Measurements from ENCODE around the gene FICD. TPM values are rescaled to one million over a fixed set of nuclear protein-coding genes. Genes with fewer than 3 reads are reported as not detected.

Gene FICD
- total RNA-seq = 4.2 TPM
- long read RNA-seq, transcript FICD-204 (3 exons, 3,347 nt) = major isoform, 8 of 9 reads
- long read RNA-seq, partial matches to known transcripts = 0 of 9 reads
- long read RNA-seq, other reads (novel, unspliced or antisense) = 0 of 9 reads

DNA sequence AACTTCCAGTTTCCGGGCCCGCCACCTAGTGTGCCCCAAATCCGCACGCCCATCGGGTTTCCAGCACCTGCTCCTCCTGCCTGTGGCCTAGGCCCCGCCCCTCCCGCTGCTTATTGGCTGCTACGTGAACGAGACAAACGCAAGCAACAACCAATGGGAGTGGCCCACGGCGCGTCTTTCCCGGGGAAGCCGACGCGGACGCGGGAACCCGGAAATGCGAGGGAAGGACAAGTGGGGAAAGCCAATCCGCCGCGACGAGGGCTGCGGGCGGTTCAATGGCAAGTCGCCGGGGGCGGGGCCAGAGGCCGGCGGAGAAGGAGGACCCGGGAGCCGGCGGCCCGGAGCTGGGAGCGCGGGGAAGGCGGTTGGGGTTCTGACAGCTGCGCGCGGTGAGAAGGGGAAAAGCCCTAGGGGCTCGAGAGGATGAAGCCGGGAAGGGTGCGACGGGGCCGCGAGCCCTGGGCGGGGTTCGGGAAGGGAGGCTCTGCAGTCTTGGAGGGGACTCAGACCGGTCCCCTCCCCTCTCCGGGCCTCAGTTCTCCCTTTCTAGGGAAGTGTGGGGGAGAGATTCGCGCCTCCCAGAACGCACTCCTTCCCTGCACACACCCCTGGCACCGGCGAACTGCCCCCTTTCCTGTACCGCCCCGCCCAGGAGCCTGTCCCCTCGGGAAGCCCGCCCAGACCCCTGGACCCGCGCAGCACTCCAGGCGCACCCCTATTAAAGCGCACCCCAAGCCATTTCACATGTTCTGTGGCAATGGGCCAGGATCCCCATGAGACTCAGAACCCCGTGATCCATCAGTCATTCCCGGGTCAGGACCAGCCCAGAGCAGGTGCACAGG is at the start of gene FICD:
TSS of gene FICD (plus strand) at position 305 of the 842 bp plus-strand sequence. CDS start 1,696 bp downstream, outside the sequence.
- peak within 1 kb of the TSS; percentile 80 for H3K27ac ChIP-seq (replicated peaks)
- intact Hi-C loops (cut with micrococcal nuclease) = no loop called here
- peak within 1 kb of the TSS; percentile 98 for H3K4me3 ChIP-seq
- no peaks in the 10 kb centered on the region for H3K27me3 ChIP-seq (ENCODE audit: low read depth)
- H3K4me1 ChIP-seq = peaks cover 20% of the 10 kb centered on the region
- no peaks in the 10 kb centered on the region for H3K9me3 ChIP-seq (replicated peaks)
- peak; percentile 100 for DNase-seq
- H3K36me3 ChIP-seq = peaks cover 29% of the 10 kb centered on the region
- TF ChIP-seq, protein P1, sequence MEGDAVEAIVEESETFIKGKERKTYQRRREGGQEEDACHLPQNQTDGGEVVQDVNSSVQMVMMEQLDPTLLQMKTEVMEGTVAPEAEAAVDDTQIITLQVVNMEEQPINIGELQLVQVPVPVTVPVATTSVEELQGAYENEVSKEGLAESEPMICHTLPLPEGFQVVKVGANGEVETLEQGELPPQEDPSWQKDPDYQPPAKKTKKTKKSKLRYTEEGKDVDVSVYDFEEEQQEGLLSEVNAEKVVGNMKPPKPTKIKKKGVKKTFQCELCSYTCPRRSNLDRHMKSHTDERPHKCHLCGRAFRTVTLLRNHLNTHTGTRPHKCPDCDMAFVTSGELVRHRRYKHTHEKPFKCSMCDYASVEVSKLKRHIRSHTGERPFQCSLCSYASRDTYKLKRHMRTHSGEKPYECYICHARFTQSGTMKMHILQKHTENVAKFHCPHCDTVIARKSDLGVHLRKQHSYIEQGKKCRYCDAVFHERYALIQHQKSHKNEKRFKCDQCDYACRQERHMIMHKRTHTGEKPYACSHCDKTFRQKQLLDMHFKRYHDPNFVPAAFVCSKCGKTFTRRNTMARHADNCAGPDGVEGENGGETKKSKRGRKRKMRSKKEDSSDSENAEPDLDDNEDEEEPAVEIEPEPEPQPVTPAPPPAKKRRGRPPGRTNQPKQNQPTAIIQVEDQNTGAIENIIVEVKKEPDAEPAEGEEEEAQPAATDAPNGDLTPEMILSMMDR (IDR thresholded peaks at IDR 0.05; ENCODE audit: borderline replicate concordance) = no peak

DNA sequence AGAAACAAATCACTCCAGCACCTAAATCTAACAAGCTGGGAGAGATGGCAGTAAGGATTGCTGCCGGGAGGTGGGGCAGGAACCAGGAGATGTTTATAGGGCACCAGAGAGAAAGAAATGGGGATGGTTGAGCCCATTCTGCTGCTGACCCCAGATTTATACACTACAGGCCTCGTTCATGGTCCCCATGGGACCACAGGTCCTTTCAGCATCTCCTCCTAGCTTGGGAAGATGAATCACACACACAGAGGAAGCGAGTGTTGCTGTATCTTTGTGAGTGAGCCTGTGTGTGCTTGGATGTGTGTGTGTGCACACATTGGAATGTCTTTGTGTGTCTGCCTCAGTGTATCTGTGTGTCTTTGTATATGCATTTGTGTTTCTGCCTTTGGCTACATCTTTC is 49.7 kb upstream of the FICD start:
- no peak for DNase-seq
- Histone ChIP-seq H3K4me3 (no peak overlapping the region), H3K27me3 (ENCODE audit: low read depth) (peaks cover 95% of the 10 kb centered on the region), H3K9me3 (replicated peaks) (no peaks in the 10 kb centered on the region), H3K27ac (replicated peaks) (no peak overlapping the region), H3K36me3 (no peaks in the 10 kb centered on the region), H3K4me1 (no peaks in the 10 kb centered on the region)
- intact Hi-C loops (cut with micrococcal nuclease) = no loop called here
- TF ChIP-seq, protein P1 (IDR thresholded peaks at IDR 0.05; ENCODE audit: borderline replicate concordance) = no peak

- no peak for DNase-seq
- Histone ChIP-seq H3K4me3 (no peak overlapping the region), H3K27ac (replicated peaks) (no peak overlapping the region), H3K36me3 (no peaks in the 10 kb centered on the region), H3K4me1 (no peaks in the 10 kb centered on the region), H3K27me3 (ENCODE audit: low read depth) (peaks cover 96% of the 10 kb centered on the region), H3K9me3 (replicated peaks) (no peaks in the 10 kb centered on the region)
- TF ChIP-seq, protein P1 (IDR thresholded peaks at IDR 0.05; ENCODE audit: borderline replicate concordance) = no peak
- intact Hi-C loops (cut with micrococcal nuclease) = no loop called here
Observed at GRCh38 chr12:108468196-108468968, 46.7 kb upstream of the FICD start.

- Histone ChIP-seq H3K27me3 (ENCODE audit: low read depth) (peaks cover 71% of the 10 kb centered on the region), H3K27ac (replicated peaks) (no peak overlapping the region), H3K9me3 (replicated peaks) (no peaks in the 10 kb centered on the region), H3K36me3 (no peaks in the 10 kb centered on the region), H3K4me3 (no peak overlapping the region), H3K4me1 (no peaks in the 10 kb centered on the region)
- DNase-seq = no peak
- TF ChIP-seq, protein P1 (IDR thresholded peaks at IDR 0.05; ENCODE audit: borderline replicate concordance) = no peak
- intact Hi-C loops (cut with micrococcal nuclease) = no loop called here
Observed at GRCh38 chr12:108473400-108474055, 41.5 kb upstream of the FICD start.

DNA sequence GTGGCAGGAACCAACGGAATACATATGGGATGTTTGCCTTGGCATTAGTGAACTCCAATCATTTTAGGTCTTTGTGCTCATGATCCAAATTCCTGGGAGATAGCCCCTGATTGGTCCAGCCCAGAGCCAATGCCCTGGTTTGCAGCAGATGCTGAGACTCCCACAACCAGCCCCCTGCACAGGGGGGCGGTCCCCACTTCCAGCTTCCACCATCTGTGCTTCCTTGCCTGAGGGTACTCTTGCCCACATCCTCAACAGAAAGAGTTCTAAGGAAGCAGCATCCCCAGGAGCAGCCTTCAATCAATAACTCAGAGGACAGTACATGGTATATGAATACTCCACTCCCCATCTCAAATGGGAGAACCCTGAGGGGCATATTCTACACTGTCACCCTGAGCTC is 39.7 kb upstream of the FICD start:
- TF ChIP-seq, protein P1 (IDR thresholded peaks at IDR 0.05; ENCODE audit: borderline replicate concordance) = no peak
- Histone ChIP-seq H3K4me1 (no peaks in the 10 kb centered on the region), H3K4me3 (no peak overlapping the region), H3K27ac (replicated peaks) (no peak overlapping the region), H3K27me3 (ENCODE audit: low read depth) (peaks cover 67% of the 10 kb centered on the region), H3K9me3 (replicated peaks) (no peaks in the 10 kb centered on the region), H3K36me3 (no peaks in the 10 kb centered on the region)
- DNase-seq = no peak
- intact Hi-C loops (cut with micrococcal nuclease) = no loop called here

Data from left ventricle myocardium inferior (tissue), 1 donor.